ENCODE results near the gene S100A7.
"Not testable (repeated sequence)": the region's sequence is repeated elsewhere in the genome, so short reads cannot be mapped to it uniquely, and the experiment has no call there.

The S100A7 gene

GRCh38 chr1:153430561-153430960, 29.9 kb downstream of the S100A7 start:
- no peak for DNase-seq (ENCODE audit: low spot score)

GRCh38 chr1:153430166-153430553, 30.3 kb downstream of the S100A7 start:
- DNase-seq (ENCODE audit: low spot score) = no peak

GRCh38 chr1:153429266-153430165, 30.9 kb downstream of the S100A7 start:
- DNase-seq (ENCODE audit: low spot score) = no peak

GRCh38 chr1:153428791-153429190, 31.7 kb downstream of the S100A7 start:
- no peak for DNase-seq (ENCODE audit: low spot score)

GRCh38 chr1:153428073-153428638, 32.3 kb downstream of the S100A7 start:
- DNase-seq (ENCODE audit: low spot score) = no peak

GRCh38 chr1:153426809-153427208, 33.6 kb downstream of the S100A7 start:
- DNase-seq (ENCODE audit: low spot score) = no peak

- DNase-seq (ENCODE audit: low spot score) = peak; percentile 44
Observed at GRCh38 chr1:153422450-153423068, 37.9 kb downstream of the S100A7 start.

GRCh38 chr1:153420306-153420705, 40.1 kb downstream of the S100A7 start:
- DNase-seq (ENCODE audit: low spot score) = no peak

- DNase-seq (ENCODE audit: low spot score) = not testable (repeated sequence)
Observed at GRCh38 chr1:153419436-153419793, 41.0 kb downstream of the S100A7 start.

- DNase-seq (ENCODE audit: low spot score) = not testable (repeated sequence)
Observed at GRCh38 chr1:153418758-153419435, 41.6 kb downstream of the S100A7 start.

GRCh38 chr1:153417136-153417888, 43.1 kb downstream of the S100A7 start:
- no peak for DNase-seq (ENCODE audit: low spot score)

GRCh38 chr1:153415850-153416570, 44.4 kb downstream of the S100A7 start, which contains the start of gene S100A7A:
Gene S100A7A, plus strand, starts transcription at chr1:153416520. Its CDS starts 1,563 bp downstream, at chr1:153418083.
- DNase-seq (ENCODE audit: low spot score) = no peak

- DNase-seq (ENCODE audit: low spot score) = not testable (repeated sequence)
Observed at GRCh38 chr1:153413961-153414360, 46.5 kb downstream of the S100A7 start.

Measured in hematopoietic multipotent progenitor cell treated with erythropoietin and hydrocortisone succinate and interleukin-3 and kit ligand, for 17 days (in vitro differentiated cells).